Suprapubic skin (tissue), 4 donors: ENCODE results near the gene IARS1. TPM values are rescaled to one million over a fixed set of nuclear protein-coding genes. Genes with fewer than 3 reads are reported as not detected.

Experiments
- DNase-seq, 2 donors: peaks; one replicate each; pipeline ENCODE4 v3.0.0-alpha.2; 2019; ENCODE audit warnings: low spot score in 2 of 2
- H3K27ac ChIP-seq: fragments of 200-600 bp; sonication (generic); one replicate; pipeline ENCODE4 v1.5.1; 2019
- H3K27me3 ChIP-seq: fragments of 200-600 bp; sonication (generic); one replicate; pipeline ENCODE4 v1.5.1; 2019
- H3K36me3 ChIP-seq: fragments of 200-600 bp; sonication (generic); one replicate; pipeline ENCODE4 v1.5.1; 2019
- H3K4me1 ChIP-seq: fragments of 200-600 bp; sonication (generic); one replicate; pipeline ENCODE4 v1.5.1; 2019
- H3K4me3 ChIP-seq: fragments of 200-600 bp; sonication (generic); one replicate; pipeline ENCODE4 v1.5.1; 2019; ENCODE audit warnings: mild to moderate bottlenecking
- H3K9me3 ChIP-seq: fragments of 200-600 bp; sonication (generic); one replicate; pipeline ENCODE4 v1.5.1; 2019
- CTCF ChIP-seq, 2 donors: fragments of 200-600 bp in 1 of 2; fragments of 450-650 bp in 1 of 2; sonication (generic) in 1 of 2; IDR thresholded peaks; one replicate each; pipeline ENCODE4 v1.5.1; 2016 to 2019; ENCODE audit warnings: antibody characterized with exemption in 2 of 2, mild to moderate bottlenecking in 1 of 2, moderate library complexity in 1 of 2
- EP300 ChIP-seq: sonication (generic); formaldehyde crosslinking; IDR thresholded peaks from one replicate; pipeline ENCODE4 v1.6.1; 2017; ENCODE audit warnings: antibody characterized with exemption
- POLR2A ChIP-seq, 2 donors: fragments of 450-650 bp; IDR thresholded peaks; one replicate each; pipeline ENCODE4 v1.6.1; 2017; ENCODE audit warnings: antibody characterized with exemption in 2 of 2, mild to moderate bottlenecking in 2 of 2, moderate library complexity in 2 of 2
- POLR2AphosphoS5 ChIP-seq, 3 donors: sonication (generic); formaldehyde crosslinking; IDR thresholded peaks; one replicate each; pipeline ENCODE4 v1.6.1; 2017; ENCODE audit warnings: antibody characterized with exemption in 3 of 3
- WGBS: methylation state at CpG from one replicate; pipeline ENCODE4 v1.1.5; 2018; 5-methylcytosine and 5-hydroxymethylcytosine counted together
- total RNA-seq, 4 donors: library from RNA; depleted of rRNA; stranded (reverse); fragments of >200 nt; gene quantifications; one replicate each; pipeline ENCODE4 v1.1.0, GENCODE V29; 2016

Gene IARS1
- total RNA-seq, 4 donors from 2014 or later, result 58.8 to 152 (median 80.0) TPM

- Histone ChIP-seq H3K4me1 (no peaks in the 10 kb centered on the region), H3K27ac (no peak overlapping the region), H3K36me3 (peaks cover 91% of the 10 kb centered on the region), H3K27me3 (no peaks in the 10 kb centered on the region), H3K9me3 (no peaks in the 10 kb centered on the region), H3K4me3 (no peak overlapping the region)
- no peak for TF ChIP-seq CTCF (IDR thresholded peaks at IDR 0.05)
- TF ChIP-seq POLR2A (IDR thresholded peaks at IDR 0.05), result no peak
- TF ChIP-seq EP300, result no peak
- no peak for TF ChIP-seq POLR2AphosphoS5 (IDR thresholded peaks at IDR 0.05)
- no peak for DNase-seq
- 93% methylated on average over 1 of the region's 1 CpG for WGBS
These were observed 14.2 kb downstream of the IARS1 start for GRCh38 chr9:92279302-92279701.

- peaks cover 91% of the 10 kb centered on the region for H3K36me3 ChIP-seq
- TF ChIP-seq EP300, result no peak
- TF ChIP-seq POLR2A (IDR thresholded peaks at IDR 0.05), result no peak
- no peak for TF ChIP-seq POLR2AphosphoS5 (IDR thresholded peaks at IDR 0.05)
- H3K9me3 ChIP-seq, result no peaks in the 10 kb centered on the region
- 66% methylated on average over 2 of the region's 2 CpGs for WGBS
- no peak overlapping the region for H3K27ac ChIP-seq
- H3K4me3 ChIP-seq, result no peak overlapping the region
- DNase-seq, result no peak
- no peaks in the 10 kb centered on the region for H3K27me3 ChIP-seq
- H3K4me1 ChIP-seq, result no peaks in the 10 kb centered on the region
These were observed 15.4 kb downstream of the IARS1 start for GRCh38 chr9:92278110-92278509.

GRCh38 chr9:92276331-92277032 lies 17.0 kb downstream of the IARS1 start:
- Histone ChIP-seq H3K4me3 (no peak overlapping the region), H3K27me3 (no peaks in the 10 kb centered on the region), H3K9me3 (no peaks in the 10 kb centered on the region), H3K27ac (no peak overlapping the region), H3K4me1 (no peaks in the 10 kb centered on the region), H3K36me3 (peaks cover 91% of the 10 kb centered on the region)
- WGBS, result 60% methylated on average over 11 of the region's 11 CpGs
- no peak for DNase-seq
- no peak for TF ChIP-seq POLR2AphosphoS5 (IDR thresholded peaks at IDR 0.05)
- no peak for TF ChIP-seq EP300
- no peak for TF ChIP-seq CTCF (IDR thresholded peaks at IDR 0.05)
- no peak for TF ChIP-seq POLR2A (IDR thresholded peaks at IDR 0.05)

- 92% methylated on average over 6 of the region's 6 CpGs for WGBS
- Histone ChIP-seq H3K36me3 (peaks cover 99% of the 10 kb centered on the region), H3K4me3 (no peak overlapping the region), H3K27me3 (no peaks in the 10 kb centered on the region), H3K9me3 (no peaks in the 10 kb centered on the region), H3K27ac (no peak overlapping the region), H3K4me1 (no peaks in the 10 kb centered on the region)
- no peak for DNase-seq
- TF ChIP-seq EP300 (no peak), CTCF (IDR thresholded peaks at IDR 0.05) (no peak), POLR2A (IDR thresholded peaks at IDR 0.05) (no peak), POLR2AphosphoS5 (IDR thresholded peaks at IDR 0.05) (no peak)
These were observed 18.0 kb downstream of the IARS1 start for GRCh38 chr9:92275541-92275940.

- no peaks in the 10 kb centered on the region for H3K4me1 ChIP-seq
- H3K36me3 ChIP-seq, result peaks cover 99% of the 10 kb centered on the region
- H3K4me3 ChIP-seq, result no peak overlapping the region
- no peaks in the 10 kb centered on the region for H3K9me3 ChIP-seq
- DNase-seq, result no peak
- TF ChIP-seq POLR2A (IDR thresholded peaks at IDR 0.05) (no peak), POLR2AphosphoS5 (IDR thresholded peaks at IDR 0.05) (no peak)
- H3K27ac ChIP-seq, result no peak overlapping the region
- WGBS, result 94% methylated on average over 5 of the region's 5 CpGs
- H3K27me3 ChIP-seq, result no peaks in the 10 kb centered on the region
These were observed 23.0 kb downstream of the IARS1 start for GRCh38 chr9:92270511-92270910.

GRCh38 chr9:92266486-92266885 lies 27.0 kb downstream of the IARS1 start:
- Histone ChIP-seq H3K36me3 (peaks cover 100% of the 10 kb centered on the region), H3K27me3 (no peaks in the 10 kb centered on the region), H3K4me1 (no peaks in the 10 kb centered on the region), H3K9me3 (no peaks in the 10 kb centered on the region), H3K27ac (no peak overlapping the region), H3K4me3 (no peak overlapping the region)
- WGBS, result 71% methylated on average over 4 of the region's 4 CpGs
- TF ChIP-seq EP300 (no peak), POLR2A (IDR thresholded peaks at IDR 0.05) (no peak), CTCF (IDR thresholded peaks at IDR 0.05) (no peak), POLR2AphosphoS5 (IDR thresholded peaks at IDR 0.05) (no peak)
- DNase-seq, result no peak
